Activated naive CD8-positive, alpha-beta T cell treated with anti-CD3 and anti-CD28 coated beads, Interleukin-2, amount 50 U/mL, for 16 hours (primary cell): ENCODE data around the gene LCN2.

ENCODE experiments used
- DNase-seq: peaks from one replicate; pipeline ENCODE4 v3.0.0-alpha.2; 2020; ENCODE audit warnings: low read depth, low spot score

LCN2 gene

DNA sequence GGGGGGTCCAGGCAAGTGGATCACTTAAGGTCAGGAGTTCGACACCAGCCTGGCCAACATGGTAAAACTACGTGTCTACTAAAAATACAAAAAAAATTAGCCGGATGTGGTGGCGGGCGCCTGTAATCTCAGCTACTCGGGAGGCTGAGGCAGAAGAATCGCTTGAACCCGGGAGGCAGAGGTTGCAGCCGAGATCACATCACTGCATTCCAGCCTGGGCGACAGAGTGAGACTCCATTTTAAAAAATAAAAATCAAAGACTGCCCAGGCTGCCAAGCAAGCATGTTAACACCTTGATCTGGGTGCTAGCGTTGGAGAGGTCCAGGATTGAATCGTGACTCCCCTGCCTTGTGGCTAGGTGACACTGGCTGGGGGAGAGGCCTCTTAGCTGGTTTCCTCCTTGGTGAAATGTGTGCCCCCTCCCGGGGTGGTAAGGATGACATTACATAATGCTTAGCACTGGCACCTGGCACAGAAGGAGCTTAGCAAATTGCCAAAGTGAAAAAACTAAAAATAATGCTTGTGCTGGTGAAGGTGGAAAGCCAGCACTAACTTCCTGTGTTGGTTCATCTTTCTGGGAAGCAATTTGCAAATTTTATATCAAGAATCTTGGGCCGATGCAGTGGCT, 44.3 kb downstream of the LCN2 start:
- no peak for DNase-seq

DNA sequence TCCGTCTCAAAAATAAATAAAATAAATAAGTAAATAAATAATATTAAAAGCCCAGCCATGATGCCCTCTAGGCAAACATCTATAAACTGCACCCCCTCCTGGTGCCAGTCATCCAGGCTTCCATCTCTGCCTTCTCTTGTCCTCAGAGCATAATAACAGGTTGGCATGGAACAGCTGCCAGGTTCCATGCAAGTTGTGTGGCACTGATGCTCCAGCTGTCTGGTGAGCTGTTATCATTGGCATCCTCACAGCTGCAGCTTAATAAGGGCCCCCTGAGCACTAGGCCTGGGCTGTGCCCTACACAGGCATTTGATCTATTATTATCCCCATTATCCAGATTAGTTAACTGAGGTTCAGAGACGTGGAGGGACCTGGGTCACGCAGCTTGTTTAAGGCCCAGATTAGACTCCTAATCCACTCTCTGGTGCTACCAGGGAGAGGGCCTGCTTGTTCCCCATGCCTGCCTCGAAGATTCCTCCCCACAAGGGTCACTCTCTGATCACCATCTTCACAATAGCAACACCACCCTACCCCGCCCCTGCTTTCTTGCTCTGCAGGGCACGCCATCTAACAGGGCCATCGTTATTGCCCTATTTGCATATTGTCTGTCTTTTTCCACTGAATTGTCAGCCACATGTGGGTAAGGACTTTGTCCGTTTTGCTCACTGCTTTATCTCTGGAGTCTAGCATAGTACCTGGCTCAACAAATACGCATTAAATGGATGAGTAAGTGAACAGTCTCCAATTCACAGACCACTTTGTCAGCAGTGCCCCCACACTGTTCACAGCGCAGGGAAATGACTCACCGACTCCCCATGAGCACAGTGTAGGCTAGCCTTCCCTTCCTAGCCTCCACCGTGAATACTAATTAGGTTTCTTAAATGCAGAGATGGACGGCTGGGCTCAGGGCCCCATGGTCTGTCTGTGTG, 52.5 kb downstream of the LCN2 start:
- DNase-seq, result no peak

DNA sequence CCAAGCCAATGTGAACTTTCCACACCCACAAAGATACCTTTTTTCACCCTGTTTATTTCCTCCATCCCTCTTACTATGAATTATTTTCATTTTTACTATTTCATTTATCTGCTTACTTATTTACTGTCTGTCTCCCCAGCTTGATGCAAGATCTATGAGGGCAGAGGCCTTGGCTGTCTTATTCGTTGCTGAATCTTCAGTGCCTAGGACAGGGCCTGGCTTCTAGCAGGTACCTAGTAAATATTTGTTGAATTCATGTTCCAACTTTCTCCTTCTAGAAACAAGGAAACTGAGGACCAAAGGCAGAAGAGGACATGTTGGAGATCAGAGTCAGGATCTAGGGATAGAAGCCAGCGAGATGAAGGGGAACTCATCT, 53.4 kb downstream of the LCN2 start:
- no peak for DNase-seq
